Stimulated activated CD8-positive, alpha-beta memory T cell treated with anti-CD3 and anti-CD28 coated beads, Interleukin-4, amount 100 ng/mL, for 1 hour (primary cell): Measurements from ENCODE around the gene GPSM1.
"Not testable (repeated sequence)": the region's sequence is repeated elsewhere in the genome, so short reads cannot be mapped to it uniquely, and the experiment has no call there.

Experiments used
- DNase-seq, 2 donors: peaks; one replicate each; pipeline ENCODE4 v3.0.0-alpha.2; 2020; ENCODE audit warnings: low read depth in 2 of 2, low spot score in 1 of 2

GPSM1 gene

GRCh38 chr9:136316896-136317676, 10.3 kb upstream of the GPSM1 start:
- no peak for DNase-seq

GRCh38 chr9:136317695-136318094, 9.6 kb upstream of the GPSM1 start:
- DNase-seq = no peak

- DNase-seq = no peak
These were observed 9.1 kb upstream of the GPSM1 start for GRCh38 chr9:136318111-136318775.

GRCh38 chr9:136318776-136319241, 8.5 kb upstream of the GPSM1 start:
- no peak for DNase-seq

- DNase-seq = not testable (repeated sequence)
These were observed 8.1 kb upstream of the GPSM1 start for GRCh38 chr9:136319244-136319643.

- DNase-seq = not testable (repeated sequence)
These were observed 7.4 kb upstream of the GPSM1 start for GRCh38 chr9:136319955-136320354.

- DNase-seq = not testable (repeated sequence)
These were observed 6.4 kb upstream of the GPSM1 start for GRCh38 chr9:136320972-136321371.

GRCh38 chr9:136321561-136321960, 5.8 kb upstream of the GPSM1 start:
- DNase-seq = no peak

- DNase-seq = no peak
These were observed 4.5 kb upstream of the GPSM1 start for GRCh38 chr9:136322756-136323330.

- DNase-seq = no peak
These were observed 4.0 kb upstream of the GPSM1 start for GRCh38 chr9:136323371-136323789.

- DNase-seq = no peak
These were observed 2.6 kb upstream of the GPSM1 start for GRCh38 chr9:136324501-136325300.

- no peak for DNase-seq
These were observed 2.0 kb upstream of the GPSM1 start for GRCh38 chr9:136325358-136325757.

GRCh38 chr9:136326061-136326760, 1.1 kb upstream of the GPSM1 start:
- DNase-seq = no peak

GRCh38 chr9:136326761-136327303, 507 bp upstream of the GPSM1 start:
- DNase-seq = no peak

GRCh38 chr9:136328011-136328621, 777 bp downstream of the GPSM1 start:
- DNase-seq = no peak

- DNase-seq = no peak
These were observed 1.3 kb downstream of the GPSM1 start for GRCh38 chr9:136328622-136329041.

GRCh38 chr9:136329211-136329627, 1.9 kb downstream of the GPSM1 start:
- no peak for DNase-seq

GRCh38 chr9:136329636-136330405, 2.5 kb downstream of the GPSM1 start:
- no peak for DNase-seq

- no peak for DNase-seq
These were observed 3.2 kb downstream of the GPSM1 start for GRCh38 chr9:136330406-136330990.
